CD4-positive, alpha-beta T cell treated with Interleukin-10 for 1 hour (primary cell): Measurements from ENCODE around the gene TOE1.
A peak's percentile ranks its signal among the peaks of the same experiment; 100 is the strongest.
"Not testable (repeated sequence)": the region's sequence is repeated elsewhere in the genome, so short reads cannot be mapped to it uniquely, and the experiment has no call there.

Experiments used
- DNase-seq: peaks from one replicate; pipeline ENCODE4 v3.0.0-alpha.2; 2020

The TOE1 gene

DNA sequence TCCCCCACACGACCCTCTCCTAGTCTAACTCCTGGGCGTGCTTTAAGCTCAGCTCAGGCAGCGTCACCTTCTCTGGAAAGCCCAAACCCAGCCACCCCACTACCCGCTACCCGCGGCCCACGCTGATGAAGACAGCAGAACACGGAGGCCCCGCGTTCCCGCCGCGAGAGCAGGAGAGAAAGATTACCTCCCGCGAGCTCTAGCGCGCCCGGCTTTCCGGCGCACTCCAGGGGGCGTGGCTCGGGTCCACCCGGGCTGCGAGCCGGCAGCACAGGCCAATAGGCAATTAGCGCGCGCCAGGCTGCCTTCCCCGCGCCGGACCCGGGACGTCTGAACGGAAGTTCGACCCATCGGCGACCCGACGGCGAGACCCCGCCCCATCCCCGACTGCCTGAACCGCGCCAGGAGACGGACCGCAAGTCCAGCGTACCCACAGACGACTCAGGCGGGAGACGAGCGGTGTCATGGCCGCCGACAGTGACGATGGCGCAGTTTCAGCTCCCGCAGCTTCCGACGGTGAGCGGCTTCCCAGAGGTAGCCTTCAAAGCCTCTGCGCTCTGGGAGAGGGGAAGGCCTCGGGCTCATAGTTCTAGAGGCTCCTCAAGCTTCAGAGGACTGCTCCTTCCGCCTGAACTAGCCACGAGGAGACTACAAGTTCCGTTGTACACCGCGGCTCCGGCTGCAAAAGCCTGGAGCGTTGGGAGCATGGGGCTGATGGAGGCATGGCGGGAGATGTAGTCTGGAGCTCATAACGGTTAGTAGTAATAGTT is at the start of gene TOE1, which contains the start of gene MUTYH:
Gene TOE1, plus strand, starts transcription at position 382 of the 770 bp plus-strand sequence. Its CDS starts 83 bp downstream, at position 465.
Gene MUTYH, minus strand, starts transcription at position 652 of the 770 bp plus-strand sequence. CDS start 5,935 bp downstream, outside the sequence.
- DNase-seq, result peak; percentile 92

DNA sequence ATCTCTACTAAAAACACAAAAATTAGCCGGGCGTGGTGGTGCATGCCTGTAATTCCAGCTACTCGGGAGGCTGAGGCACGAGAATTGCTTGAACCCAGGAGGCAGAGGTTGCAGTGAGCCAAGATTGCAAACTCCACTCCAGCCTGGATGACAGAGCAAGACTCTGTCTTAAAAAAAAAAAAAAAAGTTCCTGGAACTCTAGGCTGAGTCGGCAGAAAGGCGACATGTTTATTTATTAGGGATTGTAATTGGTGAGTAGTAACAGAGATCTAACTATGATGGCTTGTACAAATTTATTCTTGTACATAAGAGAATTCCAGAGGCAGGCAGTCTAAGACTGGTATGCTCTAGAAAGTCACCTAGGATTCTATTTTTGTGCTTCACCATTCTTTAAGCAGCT is 49.0 kb upstream of the TOE1 start:
- DNase-seq, result not testable (repeated sequence)

DNA sequence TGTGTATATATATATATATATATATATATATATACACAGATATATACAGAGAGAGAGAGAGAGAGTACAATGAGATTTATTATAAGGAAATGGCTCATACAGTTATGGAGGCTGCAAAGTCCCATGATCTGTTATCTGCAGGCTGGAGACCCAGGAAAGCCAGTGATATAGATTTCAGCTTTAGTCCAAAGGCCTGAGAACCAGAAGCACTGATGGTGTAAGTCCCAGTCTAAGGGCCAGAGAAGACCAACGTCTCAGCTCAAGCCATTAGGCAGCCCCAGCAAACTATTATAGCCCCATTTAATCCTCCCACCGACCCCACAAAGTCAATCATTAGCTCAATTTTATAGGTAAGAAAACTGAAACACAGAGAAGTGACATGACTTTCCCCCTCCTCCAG is 48.3 kb upstream of the TOE1 start:
- no peak for DNase-seq

DNA sequence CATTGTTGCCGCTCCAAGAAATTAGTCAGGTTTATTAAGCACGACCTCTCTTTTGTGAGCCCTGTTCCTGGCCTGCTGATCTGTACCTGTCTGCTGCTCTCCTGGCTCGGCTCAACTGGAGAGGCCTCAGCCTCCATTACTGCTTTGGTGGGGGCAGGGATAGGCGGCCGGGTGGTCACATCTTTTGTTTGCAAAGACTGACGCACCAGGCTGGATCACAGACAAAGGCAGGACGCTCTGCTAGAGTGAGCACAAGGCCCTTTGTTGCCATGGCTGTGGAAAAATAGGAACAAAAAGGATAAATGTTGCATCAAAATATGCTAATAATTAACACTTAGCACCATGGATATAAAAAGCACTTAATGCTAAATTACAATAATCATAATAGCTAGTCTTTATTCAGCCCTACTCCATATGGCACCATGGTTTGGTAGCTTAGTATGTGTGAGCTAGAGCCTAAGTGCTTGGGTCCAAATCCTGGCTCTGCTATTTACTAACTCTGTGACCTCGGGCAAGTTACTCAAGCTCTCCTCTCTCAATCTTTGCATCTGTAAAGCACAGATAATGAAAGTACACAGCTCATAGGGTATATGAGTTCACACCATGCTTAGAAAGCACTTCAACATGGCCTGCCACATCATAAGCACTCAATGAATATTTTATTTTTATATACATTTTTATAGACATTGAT is 42.2 kb upstream of the TOE1 start:
- DNase-seq, result no peak

DNA sequence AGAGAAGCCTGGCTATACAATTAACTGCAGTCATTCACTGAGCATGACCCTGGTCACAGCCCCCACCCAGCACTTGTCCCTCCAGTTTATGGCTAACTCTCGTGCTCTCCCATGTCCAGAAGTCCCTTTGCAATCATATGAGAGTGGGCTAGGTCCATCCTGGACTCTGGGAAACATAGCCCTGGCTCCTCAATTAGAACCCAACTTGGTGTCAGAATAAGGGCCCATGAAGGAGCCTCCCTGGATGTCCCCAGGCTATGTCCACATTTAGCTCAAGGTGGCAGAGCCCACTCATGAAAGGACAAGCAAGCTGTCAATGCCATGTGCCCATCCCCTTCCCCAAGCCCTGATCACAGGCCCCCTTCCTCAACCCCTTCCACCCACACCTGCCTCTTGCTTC is 40.7 kb upstream of the TOE1 start:
- no peak for DNase-seq

DNA sequence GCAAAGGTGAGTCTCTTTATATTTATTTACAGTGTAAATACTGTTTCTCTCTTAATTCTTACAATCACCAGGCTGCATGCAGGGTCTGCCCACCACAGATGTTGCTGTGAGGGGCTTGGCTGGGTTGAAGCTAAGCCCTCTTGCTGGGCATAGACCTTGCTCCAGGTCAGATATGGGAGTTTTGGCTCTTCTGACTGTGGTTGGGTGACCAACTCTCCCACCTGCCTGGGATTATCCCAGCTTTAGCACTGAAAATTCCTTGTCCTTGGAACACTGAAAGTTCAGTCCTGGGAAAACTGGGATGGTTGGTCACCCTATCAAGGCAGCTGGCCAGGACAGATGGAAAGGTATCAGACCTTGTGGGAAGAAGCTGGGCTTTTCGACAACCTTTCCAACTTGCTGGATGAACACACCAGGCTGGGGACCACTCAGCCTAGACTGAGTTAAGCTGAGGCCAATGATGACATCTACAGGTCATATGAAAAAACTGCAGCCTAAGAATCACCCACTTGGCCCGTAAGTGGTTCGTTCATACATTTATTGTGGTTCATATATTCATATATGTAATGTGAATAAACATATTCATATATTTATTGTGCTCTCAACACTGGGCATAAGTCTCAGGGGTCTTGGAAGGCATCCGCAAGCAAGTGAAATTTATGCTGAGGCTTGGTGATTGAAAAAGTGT is 39.8 kb upstream of the TOE1 start:
- DNase-seq, result peak; percentile 73

DNA sequence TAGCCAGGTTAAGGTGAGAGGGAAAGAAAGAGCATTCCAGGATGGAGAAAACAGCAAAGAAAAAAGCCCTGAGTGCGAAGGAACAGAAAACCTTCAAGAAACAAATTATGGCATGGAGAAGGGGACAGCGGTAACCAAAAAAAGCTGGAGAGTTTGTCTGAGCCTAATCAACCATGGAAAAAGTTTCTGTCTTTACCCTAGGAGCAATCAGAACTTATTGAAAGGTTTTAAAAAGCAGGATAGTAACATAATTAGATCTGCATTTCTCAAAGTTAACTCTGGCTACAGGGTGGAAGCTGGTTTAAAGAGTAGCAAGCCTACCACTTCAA is 39.3 kb upstream of the TOE1 start:
- no peak for DNase-seq

DNA sequence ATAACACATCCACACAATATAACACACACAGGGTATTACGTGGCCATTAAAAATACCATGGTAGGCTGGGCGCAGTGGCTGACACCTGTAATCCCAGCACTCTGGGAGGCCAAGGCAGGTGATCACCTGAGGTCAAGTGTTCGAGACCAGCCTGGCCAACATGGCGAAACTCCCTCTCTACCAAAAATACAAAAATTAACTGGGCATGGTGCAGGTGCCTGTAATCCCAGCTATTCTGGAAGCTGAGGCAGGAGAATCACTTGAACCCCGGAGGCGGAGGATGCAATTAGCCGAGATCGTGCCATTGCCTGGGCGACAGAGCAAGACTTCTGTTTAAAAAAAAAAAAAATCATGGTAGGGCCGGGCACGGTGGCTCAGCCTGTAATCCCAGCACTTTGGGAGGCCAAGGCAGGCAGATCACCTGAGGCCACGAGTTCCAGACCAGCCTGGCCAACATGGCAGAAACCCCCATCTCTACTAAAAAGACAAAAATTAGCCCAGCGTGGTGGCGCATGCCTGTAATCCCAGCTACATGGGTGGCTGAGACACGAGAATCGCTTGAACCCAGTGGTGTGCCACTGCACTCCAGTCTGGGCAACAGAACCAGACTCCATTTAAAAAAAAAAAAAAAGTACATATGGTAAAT is 37.3 kb upstream of the TOE1 start:
- no peak for DNase-seq

DNA sequence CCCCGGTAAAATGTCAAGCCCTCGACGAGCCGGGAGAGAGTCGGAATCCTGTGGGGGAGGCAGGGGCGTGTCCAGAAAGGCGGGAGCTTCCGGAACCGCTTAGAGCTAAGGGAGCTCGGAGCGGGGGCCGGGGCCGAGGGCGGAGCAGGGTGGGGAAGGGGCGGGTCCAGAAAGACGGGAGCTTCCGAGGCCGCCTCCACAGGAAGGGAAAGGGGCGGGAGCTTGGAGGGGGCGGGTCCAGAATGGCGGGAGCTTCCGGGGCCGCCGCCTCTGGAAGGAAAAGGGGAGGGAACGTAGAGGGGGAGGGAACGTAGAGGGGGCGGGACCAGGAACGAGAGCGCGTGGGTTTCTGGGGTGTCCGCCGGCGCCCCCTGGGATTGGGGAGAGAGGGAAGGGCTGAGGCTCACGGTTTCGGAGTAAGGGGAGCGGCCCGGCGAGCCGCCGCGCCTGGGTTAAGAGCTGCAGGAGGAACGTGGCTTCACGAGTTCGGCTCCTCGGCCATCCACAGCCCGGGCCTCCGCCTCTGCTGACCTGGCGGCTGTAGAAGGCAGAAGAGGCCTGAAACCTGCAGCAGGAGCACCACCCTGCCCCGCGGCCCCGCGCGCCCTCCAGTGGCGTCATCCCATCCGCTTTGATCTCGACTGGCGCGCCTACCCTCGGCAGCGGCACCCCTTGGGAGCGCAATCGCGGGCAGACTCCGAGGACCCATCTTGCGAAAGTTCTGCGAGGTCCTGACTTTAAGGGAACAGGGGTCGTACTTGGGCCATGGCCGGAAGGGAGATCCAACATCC is 36.3 kb upstream of the TOE1 start:
- peak; percentile 99 for DNase-seq

DNA sequence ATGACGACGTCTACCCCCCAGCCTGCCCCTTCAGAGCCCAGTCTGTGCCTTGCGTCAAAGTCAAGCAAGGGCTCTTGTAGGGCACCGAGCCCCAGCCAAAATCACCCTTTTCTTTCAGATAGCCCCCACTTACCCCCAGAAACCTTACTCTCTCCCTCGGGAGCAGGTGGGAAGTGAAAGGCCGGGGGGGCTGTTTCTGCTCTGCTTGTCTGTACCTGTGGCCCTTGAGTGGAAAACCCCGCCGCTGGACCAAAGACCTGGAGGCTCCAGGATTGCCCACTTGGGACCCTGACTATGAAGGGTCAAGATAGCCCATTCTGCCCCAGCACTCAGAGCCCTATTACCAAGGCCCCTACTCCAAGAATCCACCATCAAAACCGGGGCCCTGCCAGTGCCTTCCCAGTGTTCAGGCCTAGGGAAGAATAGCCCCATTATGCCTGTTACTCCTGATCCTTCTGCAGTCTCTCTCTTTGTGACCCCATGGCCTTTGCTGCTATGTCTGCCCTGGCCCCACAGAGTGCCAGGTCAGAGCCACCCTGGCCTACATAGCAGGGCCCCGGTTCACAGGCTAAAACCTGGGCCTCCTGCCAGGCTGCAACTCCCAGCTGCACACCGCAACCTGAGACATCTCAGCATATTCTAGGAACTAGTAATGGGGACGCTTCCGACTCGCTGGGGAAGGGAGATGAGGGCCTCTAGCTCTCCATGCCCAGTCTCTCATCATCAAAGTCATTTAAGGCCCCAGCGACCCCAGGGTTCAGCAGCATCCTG is 35.5 kb upstream of the TOE1 start:
- DNase-seq, result no peak

DNA sequence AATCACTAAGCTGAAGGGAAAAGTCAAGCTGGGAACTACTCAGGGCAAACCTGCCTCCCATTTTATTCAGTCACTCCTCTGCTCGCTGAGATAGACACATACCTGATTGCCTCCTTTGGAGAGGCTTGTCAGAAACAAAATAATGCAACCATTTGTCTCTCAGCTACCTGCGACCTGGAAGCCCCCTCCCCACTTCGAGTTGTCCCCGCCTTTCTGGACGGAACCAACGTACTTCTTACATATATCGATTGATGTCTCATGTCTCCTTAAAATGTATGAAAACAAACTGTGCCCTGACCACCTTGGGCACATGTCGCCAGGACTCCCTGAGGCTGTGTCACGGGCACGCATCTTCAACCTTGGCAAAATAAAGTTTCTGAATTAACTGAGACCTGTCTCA is 34.7 kb upstream of the TOE1 start:
- no peak for DNase-seq

DNA sequence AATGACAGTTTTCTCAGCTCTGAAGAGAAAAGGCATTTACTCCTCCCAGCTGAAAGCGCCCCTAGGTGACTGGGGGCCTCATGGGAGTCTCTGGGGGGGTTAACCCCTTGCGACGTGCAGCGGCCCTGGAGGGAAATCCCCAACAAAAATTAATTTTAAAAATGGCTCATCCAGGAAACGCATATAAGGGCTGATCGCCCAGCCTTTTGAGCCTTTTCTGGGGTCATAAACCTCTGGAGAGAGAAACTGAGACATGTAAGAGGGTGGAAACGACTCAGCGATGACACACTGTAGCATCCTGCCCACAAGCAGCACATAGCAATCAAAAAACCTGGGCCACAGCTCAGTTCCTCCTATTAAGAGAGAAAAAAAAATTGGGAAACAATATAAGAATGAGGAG is 33.7 kb upstream of the TOE1 start:
- DNase-seq, result no peak

DNA sequence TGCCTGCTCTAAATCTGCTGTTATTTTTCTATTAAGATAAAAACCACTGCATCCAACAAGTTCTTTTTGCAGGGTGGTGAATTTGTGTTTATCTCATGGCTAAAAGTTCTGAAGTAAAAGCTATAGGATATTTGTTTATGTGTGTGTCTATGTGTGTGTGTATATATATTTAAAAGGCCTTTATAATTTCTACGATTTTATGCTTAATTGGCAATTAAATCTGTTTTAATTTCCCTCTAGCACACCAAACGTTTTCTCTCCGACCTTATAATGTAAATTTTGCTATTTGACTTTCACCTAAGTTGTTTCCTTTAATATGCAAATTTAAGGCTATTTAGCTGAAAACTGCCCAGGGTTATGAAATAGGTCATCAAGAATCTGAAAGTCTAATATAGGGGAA is 33.1 kb upstream of the TOE1 start:
- DNase-seq, result no peak

DNA sequence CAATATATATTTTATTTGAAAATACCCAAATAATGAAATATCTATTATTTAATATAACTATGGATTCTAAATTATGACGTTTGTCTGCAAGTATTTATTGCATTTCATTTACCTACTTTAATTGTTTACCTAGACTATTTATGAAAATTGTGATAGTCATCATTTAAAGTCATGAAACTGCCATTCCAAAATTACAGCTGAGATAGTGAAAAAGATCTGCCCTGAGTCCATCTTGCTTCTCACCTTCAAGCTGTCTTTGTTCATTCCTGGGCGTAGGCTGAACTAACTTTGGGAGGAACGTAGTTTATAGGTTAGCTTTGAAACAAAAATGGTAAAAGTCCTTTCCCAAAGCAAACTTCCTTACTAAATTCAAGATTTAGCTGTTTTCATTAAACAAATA is 25.7 kb upstream of the TOE1 start:
- DNase-seq, result no peak

DNA sequence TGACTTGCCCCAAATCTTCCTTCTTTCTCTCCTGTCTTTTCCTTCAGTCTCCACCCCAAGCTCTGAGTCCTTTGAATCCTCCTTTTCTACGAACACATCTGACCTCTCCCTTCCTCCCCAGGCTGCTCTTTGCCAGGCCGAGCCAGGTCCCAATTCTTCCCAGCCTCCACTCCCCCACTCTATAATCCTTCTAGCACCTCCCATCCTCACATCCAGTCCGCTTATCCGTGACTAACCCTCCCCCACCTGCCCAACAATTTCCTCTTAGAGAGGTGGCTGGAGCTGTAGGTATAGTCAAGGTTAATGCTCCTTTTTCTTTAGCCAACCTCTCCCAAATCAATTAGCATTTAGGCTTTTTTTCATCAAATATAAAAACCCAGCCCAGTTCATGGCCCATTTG is 22.8 kb upstream of the TOE1 start:
- no peak for DNase-seq

DNA sequence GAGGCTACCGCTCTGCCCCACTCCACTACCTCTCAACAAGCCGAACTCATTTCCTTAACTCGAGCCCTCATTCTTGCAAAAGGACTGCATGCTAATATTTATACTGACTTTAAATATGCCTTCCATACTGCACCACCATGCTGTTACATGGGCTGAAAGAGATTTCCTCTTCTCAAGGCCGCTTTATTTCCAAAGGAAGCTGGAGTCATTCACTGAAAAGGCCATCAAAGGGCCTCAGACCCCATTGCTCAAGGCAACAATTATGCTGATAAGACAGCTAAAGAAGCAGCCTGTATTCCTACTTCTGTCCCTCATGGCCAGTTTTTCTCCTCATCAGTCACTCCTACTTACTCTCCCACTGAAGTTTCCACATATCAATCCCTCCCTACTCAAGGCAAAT is 20.2 kb upstream of the TOE1 start:
- DNase-seq, result no peak

DNA sequence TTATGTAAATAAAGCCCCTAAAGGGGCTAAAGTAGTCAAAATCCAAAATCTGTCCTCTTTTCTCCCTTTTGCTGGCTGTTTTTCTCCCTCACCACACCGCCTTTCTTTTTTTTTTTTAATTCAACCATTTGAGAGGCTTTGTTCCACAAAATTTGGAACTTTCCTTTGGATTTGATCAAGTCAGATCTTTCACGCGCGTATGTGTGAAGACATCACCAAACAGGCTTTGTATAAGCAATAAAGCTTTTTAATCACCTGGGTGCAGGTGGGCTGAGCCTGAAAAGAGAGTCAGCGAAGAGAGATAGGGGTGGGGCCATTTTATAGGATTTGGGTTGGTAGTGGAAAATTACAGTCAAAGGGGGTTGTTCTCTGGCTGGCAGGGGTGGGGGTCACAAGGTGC is 18.5 kb upstream of the TOE1 start:
- DNase-seq, result no peak

DNA sequence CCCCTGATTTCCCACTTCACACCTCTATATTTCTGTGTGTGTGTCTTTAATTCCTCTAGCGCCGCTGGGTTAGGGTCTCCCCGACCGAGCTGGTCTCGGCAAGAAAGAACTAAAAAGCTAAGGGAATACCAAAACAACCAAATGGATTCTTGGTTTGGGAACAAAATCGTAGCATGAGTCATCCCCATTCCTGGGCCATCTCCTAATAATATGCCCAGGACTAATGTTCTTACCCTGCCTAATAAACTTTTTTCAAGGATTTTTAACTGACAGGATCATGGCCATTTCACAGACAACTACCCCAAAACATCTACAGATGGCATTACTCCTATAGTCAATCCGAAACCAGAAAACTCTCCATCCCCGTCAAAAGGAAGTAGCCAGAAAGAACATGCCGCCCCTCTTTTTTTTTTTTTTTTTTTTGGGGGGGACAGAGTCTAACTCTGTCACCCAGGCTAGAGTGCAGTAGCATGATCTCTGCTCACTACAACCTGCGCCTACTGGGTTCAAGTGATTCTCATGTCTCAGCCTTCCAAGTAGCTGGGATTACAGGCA is 17.4 kb upstream of the TOE1 start:
- DNase-seq, result no peak

DNA sequence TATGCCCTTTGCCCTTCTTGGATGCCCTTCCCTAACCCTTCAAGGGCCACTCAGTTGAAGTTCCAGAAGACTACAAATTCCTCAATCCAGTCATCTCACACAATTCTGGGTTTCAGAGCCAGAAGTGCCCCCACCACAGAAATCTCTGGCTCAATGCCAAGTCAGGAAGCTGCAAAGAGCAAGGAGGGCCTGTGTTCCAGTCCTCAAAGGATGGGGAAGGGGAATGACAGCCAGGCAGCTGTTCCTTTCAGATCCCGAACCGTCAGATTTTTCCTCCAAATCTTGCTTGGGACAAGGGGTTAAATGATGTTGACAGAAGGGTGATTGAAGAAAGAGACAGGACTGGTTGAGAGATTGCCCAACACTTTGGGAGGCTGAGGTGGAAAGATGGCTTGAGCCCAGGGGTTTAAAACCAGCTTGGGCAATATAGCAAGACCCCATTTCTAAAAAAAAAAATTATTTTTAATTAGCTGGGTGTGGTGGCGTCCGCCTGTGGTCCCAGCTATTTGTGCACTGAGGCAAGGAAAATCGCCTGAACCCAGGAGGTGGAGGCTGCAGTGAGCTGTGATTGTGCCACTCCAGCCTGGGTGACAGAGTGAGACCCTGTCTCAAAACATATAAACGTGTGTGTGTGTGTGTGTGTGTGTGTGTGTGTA is 14.0 kb upstream of the TOE1 start:
- DNase-seq, result no peak

DNA sequence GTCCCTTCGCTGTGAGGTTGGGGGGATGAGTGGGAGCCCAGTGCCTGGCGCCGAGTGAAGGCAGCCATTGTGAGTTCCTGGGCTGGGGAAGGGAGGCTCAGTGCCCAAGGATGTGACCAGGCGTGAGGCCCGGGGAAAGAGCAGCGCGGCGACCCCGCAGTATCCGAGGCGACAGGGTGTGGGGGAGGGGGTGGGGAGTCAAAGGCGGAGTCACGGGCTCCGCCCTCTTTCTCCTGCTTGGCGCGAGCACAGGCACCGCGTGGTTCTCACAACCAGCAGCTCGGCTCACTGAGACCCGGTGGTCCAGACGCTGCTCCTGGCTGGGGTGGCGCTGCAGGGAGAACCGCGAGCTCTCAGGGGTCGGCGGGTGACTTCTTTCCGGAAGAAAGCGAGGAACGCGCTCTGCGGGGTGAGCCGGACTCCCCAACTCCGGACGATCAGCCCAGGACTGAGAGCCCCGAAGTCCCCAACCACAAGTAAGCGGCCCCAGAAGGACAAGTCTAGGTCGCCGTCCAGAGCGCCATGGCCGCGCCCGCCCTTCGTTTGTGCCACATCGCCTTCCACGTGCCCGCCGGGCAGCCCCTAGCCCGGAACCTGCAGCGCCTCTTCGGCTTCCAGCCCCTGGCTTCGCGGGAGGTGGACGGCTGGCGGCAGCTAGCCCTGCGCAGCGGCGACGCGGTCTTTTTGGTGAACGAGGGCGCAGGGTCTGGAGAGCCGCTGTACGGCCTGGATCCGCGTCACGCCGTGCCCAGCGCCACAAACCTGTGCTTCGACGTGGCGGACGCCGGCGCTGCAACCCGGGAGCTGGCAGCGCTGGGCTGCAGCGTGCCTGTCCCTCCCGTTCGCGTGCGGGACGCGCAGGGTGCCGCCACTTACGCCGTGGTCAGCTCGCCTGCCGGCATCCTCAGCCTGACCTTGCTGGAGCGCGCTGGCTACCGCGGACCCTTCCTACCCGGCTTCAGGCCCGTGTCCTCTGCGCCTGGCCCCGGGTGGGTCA is 13.0 kb upstream of the TOE1 start, which contains the start of gene HPDL:
Gene HPDL, plus strand, starts transcription at position 269 of the 997 bp plus-strand sequence. Its CDS starts 254 bp downstream, at position 523.
- peak; percentile 62 for DNase-seq
